Activated CD4-positive, alpha-beta T cell treated with anti-CD3 and anti-CD28 coated beads for 24 hours (primary cell): ENCODE data around the gene C21orf58.

ENCODE experiments used
- DNase-seq, 2 donors: peaks; one replicate each; pipeline ENCODE4 v3.0.0-alpha.2; 2020; ENCODE audit warnings: low read depth in 2 of 2

C21orf58 gene

GRCh38 chr21:46295996-46296752 is 27.5 kb downstream of the C21orf58 start:
- DNase-seq: peak; percentile 34 to 35

DNA sequence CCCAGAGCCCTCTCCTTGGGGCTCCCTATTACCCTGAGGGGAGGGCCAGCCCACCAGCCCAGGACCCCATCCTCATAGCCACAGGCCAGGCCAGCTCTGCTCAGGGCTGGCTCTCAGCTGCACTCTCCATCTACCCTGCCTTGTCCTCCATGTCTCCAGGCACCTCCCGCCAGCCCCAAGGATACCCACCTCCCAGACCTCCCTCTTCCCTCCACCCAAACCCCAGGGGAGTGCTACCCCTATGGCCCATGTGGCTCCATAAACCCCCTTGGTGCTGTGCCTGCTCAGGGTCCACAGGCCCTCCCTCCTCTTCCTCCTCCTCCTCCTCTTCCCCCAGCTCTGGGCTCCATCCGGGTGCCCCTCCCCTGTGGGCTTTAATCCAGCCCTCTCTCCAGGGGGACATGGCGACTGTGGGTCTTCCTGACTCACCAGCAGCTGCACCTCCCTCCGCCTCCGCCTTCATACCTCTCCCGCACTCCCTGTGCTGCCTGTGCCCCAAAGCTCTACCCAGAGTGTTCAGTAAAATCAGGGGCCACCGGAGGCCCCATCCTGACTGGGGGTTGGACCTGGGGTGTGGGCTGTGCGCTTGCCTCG is 28.4 kb downstream of the C21orf58 start:
- DNase-seq: no peak

- no peak for DNase-seq
Observed at GRCh38 chr21:46294647-46295176, 29.0 kb downstream of the C21orf58 start.

GRCh38 chr21:46291561-46291960 is 32.1 kb downstream of the C21orf58 start:
- DNase-seq: no peak

DNA sequence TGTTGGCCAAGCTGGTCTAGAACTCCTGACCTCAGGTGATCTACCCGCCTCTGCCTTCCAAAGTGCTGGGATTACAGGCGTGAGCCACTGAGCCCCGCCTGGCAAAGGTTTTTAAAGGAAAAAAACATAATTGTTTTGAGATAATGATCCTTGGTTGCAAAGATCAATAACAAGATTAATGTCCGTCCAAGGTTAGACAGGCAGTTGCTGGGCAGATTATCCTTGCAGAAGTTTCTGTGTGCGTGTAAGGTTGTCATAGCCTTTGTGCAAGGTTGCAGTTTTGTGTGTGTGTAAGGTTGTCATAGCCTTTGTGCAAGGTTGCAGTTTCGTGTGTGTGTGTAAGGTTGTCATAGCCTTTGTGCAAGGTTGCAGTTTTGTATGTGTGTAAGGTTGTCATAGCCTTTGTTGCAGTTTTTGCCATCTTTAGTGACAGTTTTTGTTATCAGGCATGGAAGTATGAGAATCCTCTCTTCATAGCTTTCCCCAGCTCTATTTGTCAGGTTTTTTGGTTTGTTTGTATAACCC is 34.0 kb downstream of the C21orf58 start:
- no peak for DNase-seq

DNA sequence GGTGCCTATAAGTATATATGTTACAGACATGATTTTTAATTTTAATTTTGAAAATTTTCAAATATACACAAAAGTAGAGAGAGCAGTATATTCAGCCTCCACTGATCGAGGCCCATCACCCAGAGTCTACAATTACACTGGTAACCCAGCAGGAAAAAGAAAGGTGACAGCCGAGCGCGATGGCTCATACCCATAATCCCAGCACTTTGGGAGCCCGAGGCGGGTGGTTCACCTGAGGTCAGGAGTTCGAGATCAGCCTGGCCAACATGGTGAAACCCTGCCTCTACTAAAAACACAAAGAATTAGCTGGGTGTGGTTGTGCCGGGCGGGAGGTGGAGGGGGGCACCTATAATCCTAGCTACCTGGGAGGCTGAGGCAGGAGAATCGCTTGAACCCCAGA is 36.1 kb downstream of the C21orf58 start:
- DNase-seq: no peak

DNA sequence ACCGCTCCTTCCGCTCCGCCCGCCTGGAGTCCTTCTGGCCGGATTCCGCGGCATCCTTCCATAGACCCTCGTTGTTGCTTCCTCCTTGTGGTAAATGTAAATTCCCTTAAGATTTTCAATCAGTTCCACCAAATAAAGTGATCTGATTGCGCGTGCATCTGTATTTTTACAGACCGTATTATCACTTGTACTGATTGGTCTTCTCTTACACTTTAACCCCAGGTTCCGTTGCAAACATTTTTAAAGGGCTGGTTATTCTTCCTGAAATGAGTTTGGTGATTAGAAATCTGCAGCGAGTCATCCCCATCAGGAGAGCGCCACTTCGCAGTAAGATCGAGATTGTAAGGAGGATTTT is 37.0 kb downstream of the C21orf58 start:
- DNase-seq: no peak

- DNase-seq: peak; percentile 71 to 81
Observed at GRCh38 chr21:46285761-46286647, 37.7 kb downstream of the C21orf58 start, which contains the start of gene YBEY. Gene YBEY, plus strand, starts transcription at chr21:46286342. Its CDS starts 572 bp downstream, at chr21:46286914.

DNA sequence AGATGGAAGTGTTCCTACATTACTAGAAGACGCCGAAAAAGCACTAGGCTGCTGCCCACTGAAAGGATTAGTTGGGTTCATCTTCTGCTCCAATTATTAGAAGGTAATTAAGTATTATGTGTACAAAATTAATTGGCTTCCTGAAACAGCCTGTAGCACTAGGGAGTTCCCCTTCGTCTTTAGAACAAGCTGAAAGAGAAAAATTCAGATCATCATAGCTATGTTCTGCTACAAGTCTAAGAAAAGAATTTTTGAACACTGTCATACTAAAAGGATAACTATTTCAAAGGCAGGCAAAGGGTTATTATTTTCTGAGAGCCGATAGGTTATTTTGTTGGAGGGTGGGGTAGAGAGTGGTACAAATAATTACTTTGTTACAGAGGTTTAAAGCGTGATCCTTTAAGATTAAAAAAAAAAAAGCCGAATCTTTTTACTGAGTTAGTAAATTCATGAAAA is 38.4 kb downstream of the C21orf58 start, which contains the start of gene MCM3AP:
Gene MCM3AP (minus strand): TSS at position 406 of the 456 bp plus-strand sequence. CDS start 325 bp downstream, at position 81.
- no peak for DNase-seq

DNA sequence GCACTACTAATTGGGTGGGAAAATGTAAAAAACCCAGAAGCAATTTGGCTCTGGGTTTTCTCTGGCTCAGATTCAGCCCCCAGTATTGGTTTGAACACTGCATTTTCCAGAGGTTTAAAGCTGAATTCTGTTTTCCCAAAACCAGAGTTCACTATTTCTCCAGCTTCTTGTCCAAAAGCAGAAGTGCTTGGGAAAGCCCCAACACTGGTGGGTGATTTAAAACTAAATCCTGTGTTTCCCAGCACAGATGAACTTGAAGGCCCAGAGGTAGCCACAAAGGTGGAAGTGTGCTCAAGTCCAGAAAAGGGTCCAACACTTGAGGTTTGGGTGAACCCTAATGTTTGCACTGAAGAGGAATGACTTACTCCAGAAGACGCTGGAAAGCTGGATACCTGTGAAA is 38.9 kb downstream of the C21orf58 start:
- no peak for DNase-seq

- no peak for DNase-seq
Observed at GRCh38 chr21:46284077-46284644, 39.5 kb downstream of the C21orf58 start.

GRCh38 chr21:46274797-46275390 is 48.8 kb downstream of the C21orf58 start:
- no peak for DNase-seq

GRCh38 chr21:46273341-46273740 is 50.3 kb downstream of the C21orf58 start:
- no peak for DNase-seq

GRCh38 chr21:46269466-46269865 is 54.2 kb downstream of the C21orf58 start:
- DNase-seq: no peak

DNA sequence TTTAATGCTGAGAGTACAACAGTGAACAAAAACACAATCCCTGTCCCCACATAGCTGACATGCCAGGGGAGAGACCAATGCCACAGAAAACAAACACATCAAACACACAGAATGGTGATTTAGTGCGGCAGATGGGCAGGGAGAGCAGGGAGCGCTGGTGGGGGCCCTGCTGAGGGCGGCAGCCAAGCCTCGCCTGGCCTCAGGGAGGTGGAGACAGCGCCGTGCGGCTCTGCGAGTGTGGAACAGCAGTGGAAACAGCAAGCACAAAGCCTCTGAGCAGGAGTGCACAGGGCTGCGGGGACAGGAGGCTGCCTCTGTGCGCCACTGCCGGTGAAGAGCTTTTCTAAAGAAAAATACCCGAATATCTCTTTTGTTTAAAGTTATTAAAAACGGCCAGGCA is 55.3 kb downstream of the C21orf58 start:
- no peak for DNase-seq

DNA sequence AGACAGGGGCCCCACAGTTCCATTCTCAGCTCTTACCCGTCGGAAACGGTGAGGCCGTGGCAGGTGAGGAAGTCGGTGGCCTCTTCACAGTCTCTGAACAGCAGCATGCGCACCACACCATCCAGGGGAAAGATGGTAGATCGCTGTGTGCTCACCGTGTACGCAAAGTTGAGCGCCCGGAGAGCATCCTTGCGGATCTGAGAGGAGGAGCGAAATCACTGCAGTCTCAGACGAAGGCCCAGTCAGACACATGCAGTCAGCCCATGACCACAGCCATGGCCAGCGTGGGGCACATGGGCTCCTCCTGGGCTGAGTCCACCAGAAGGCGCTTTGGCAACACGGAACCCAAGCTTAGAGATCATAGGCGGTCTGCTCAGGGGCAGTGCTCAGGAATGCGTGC is 56.7 kb downstream of the C21orf58 start:
- no peak for DNase-seq

- no peak for DNase-seq
Observed at GRCh38 chr21:46265736-46266525, 57.7 kb downstream of the C21orf58 start.

DNA sequence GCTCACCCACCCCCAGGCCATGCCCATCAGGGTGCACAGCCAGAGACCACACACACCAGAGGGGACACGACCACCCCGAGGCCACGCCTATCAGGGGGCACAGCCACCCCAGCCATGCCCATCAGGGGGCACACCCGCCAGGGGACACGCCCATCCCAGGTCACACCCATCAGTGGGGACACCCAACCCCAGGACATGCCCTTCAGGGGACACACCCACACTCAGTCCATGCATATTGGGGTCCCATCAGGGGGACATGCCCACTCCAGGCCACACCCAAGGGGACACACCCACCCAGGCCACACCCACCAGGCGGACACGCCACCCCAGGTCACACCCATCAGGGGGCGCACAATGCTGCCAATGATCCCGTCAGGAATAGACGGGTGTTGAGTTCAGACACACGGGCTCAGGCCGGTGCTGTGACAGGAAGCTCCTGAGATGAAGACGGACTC is 59.0 kb downstream of the C21orf58 start:
- no peak for DNase-seq

- DNase-seq: no peak
Observed at GRCh38 chr21:46264046-46264689, 59.5 kb downstream of the C21orf58 start.
